ENCODE results near the gene NEK3. TPM values are rescaled to one million over a fixed set of nuclear protein-coding genes. Genes with fewer than 3 reads are reported as not detected.

Gene NEK3
- total and polyA plus RNA-seq, 2 experiments from 2014 or later = 11.0 TPM

- Histone ChIP-seq H3K27ac (peak overlapping the region; percentile 42), H3K4me2 (no peak overlapping the region), H2AFZ (no peak overlapping the region), H4K20me1 (ENCODE audit: insufficient read depth, poor library complexity, severe bottlenecking) (no peaks in the 10 kb centered on the region), H3K4me1 (ENCODE audit: insufficient read depth) (peaks cover 10% of the 10 kb centered on the region), H3K79me2 (no peaks in the 10 kb centered on the region), H3K27me3 (no peaks in the 10 kb centered on the region), H3K9me2 (replicated peaks; ENCODE audit: insufficient read depth) (no peaks in the 10 kb centered on the region), H3K36me3 (replicated peaks; ENCODE audit: insufficient read depth, low read depth) (no peaks in the 10 kb centered on the region), H3K9me3 (ENCODE audit: low read depth) (no peaks in the 10 kb centered on the region), H3K4me3 (no peak overlapping the region)
- WGBS (ENCODE audit: low lambda C conversion rate, missing lambda C conversion rate) = 61% methylated on average over 1 of the region's 1 CpG
- TF ChIP-seq CTCF (IDR thresholded peaks at IDR 0.05; ENCODE audit: poor library complexity) (no peak), EZH2 (IDR thresholded peaks at IDR 0.05; ENCODE audit: borderline replicate concordance) (no peak), EZH2phosphoT487 (IDR thresholded peaks at IDR 0.05; ENCODE audit: low read depth, severe bottlenecking, unreplicated experiment) (no peak)
- DNase-seq (ENCODE audit: low spot score) = peak; percentile 19
Observed at GRCh38 chr13:52109116-52109670, 50.2 kb downstream of the NEK3 start.

DNA sequence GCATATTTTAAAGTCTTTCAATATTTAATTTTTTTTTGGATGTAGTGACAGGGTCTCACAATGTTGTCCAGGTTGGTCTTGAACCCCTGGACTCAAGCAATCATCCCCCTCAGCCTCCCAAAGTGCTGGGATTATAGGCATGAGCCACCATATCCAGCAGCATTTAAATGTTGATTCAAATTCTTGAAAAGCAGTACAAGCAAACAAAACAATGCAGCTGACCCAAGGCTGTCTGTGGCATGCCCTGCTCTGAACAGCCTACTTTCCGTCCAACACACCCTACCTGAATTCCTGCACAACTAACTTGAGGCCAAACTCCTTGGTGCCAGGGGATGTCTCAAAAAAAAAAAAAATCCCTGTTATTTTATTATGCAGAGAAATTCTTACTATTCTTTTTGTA lies 53.6 kb downstream of the NEK3 start:
- Histone ChIP-seq H4K20me1 (ENCODE audit: insufficient read depth, poor library complexity, severe bottlenecking) (no peaks in the 10 kb centered on the region), H3K4me2 (no peak overlapping the region), H3K36me3 (replicated peaks; ENCODE audit: insufficient read depth, low read depth) (no peaks in the 10 kb centered on the region), H3K79me2 (no peaks in the 10 kb centered on the region), H3K4me3 (no peak overlapping the region), H3K4me1 (ENCODE audit: insufficient read depth) (peaks cover 12% of the 10 kb centered on the region), H2AFZ (no peak overlapping the region), H3K27ac (no peak overlapping the region), H3K9me3 (ENCODE audit: low read depth) (no peaks in the 10 kb centered on the region), H3K9me2 (replicated peaks; ENCODE audit: insufficient read depth) (no peaks in the 10 kb centered on the region), H3K27me3 (no peaks in the 10 kb centered on the region)
- DNase-seq (ENCODE audit: low spot score) = no peak
- TF ChIP-seq EZH2 (IDR thresholded peaks at IDR 0.05; ENCODE audit: borderline replicate concordance) = no peak
- no peak for TF ChIP-seq EZH2phosphoT487 (IDR thresholded peaks at IDR 0.05; ENCODE audit: low read depth, severe bottlenecking, unreplicated experiment)
- no peak for TF ChIP-seq CTCF (IDR thresholded peaks at IDR 0.05; ENCODE audit: poor library complexity)
- 73% methylated on average over 1 of the region's 1 CpG for WGBS (ENCODE audit: low lambda C conversion rate, missing lambda C conversion rate)

GRCh38 chr13:52104624-52105023 lies 54.8 kb downstream of the NEK3 start:
- no peaks in the 10 kb centered on the region for H3K27me3 ChIP-seq
- H3K27ac ChIP-seq = no peak overlapping the region
- no peak overlapping the region for H3K4me2 ChIP-seq
- H3K4me3 ChIP-seq = no peak overlapping the region
- peak overlapping the region; percentile 29 for H2AFZ ChIP-seq
- H3K79me2 ChIP-seq = no peaks in the 10 kb centered on the region
- 70% methylated on average over 1 of the region's 1 CpG for WGBS (ENCODE audit: low lambda C conversion rate, missing lambda C conversion rate)
- DNase-seq (ENCODE audit: low spot score) = no peak
- no peaks in the 10 kb centered on the region for H3K9me3 ChIP-seq (ENCODE audit: low read depth)
- peaks cover 6% of the 10 kb centered on the region for H3K4me1 ChIP-seq (ENCODE audit: insufficient read depth)
- H4K20me1 ChIP-seq (ENCODE audit: insufficient read depth, poor library complexity, severe bottlenecking) = no peaks in the 10 kb centered on the region
- no peaks in the 10 kb centered on the region for H3K9me2 ChIP-seq (replicated peaks; ENCODE audit: insufficient read depth)
- no peaks in the 10 kb centered on the region for H3K36me3 ChIP-seq (replicated peaks; ENCODE audit: insufficient read depth, low read depth)
- TF ChIP-seq CTCF (IDR thresholded peaks at IDR 0.05; ENCODE audit: poor library complexity) (no peak), EZH2phosphoT487 (IDR thresholded peaks at IDR 0.05; ENCODE audit: low read depth, severe bottlenecking, unreplicated experiment) (no peak), EZH2 (IDR thresholded peaks at IDR 0.05; ENCODE audit: borderline replicate concordance) (no peak)
